EL (cell line): ENCODE results near the gene CTSD.
A peak's percentile ranks its signal among the peaks of the same experiment; 100 is the strongest.
"Not testable (repeated sequence)": the region's sequence is repeated elsewhere in the genome, so short reads cannot be mapped to it uniquely, and the experiment has no call there.

Source experiments
- DNase-seq: peaks from one replicate; pipeline ENCODE4 v3.0.0-alpha.2; 2016

The CTSD gene

DNA sequence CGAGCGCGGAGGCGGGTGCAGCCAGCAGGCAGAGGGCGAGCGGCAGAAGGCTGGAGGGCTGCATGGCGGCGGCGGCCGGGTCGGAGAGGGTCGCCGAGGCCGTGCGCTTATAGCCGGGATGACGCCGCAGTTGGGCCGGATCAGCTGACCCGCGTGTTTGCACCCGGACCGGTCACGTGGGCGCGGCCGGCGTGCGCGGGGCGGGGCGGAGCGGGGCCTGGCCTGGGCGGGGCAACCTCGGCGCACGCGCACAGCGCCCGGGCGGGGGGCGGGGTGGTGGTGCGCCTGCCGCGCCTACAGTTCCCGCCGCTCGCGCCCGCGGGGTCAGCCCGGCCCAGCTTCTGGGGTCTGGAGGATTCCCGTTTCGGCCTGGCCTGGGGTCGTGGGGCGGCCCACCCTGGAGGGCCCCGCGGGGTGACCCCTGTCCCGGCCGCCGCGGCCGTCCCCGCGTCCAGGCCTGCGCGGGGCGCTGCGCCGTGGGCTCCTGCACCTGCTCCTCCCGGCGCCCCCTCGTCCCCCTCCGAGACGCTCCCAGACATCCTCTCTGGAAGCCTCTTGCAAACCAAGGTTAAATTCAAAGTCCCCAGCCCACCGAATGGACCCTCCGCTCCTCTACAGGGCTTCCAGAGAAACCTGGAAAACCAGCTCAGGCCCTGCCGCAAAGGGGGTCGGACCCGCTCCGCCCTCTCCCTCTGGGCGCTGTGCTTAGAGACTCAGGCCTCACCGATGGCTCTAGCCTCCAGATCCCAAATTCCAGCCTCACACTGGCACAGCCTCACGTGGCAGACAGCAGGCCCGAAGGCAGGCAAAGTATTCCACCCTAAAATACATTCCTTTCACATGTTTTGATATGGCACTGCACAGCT is at the start of gene CTSD:
CTSD (minus strand) TSS at position 132 of the 866 bp plus-strand sequence; CDS start at position 64, 68 bp downstream.
- peak; percentile 80 for DNase-seq

DNA sequence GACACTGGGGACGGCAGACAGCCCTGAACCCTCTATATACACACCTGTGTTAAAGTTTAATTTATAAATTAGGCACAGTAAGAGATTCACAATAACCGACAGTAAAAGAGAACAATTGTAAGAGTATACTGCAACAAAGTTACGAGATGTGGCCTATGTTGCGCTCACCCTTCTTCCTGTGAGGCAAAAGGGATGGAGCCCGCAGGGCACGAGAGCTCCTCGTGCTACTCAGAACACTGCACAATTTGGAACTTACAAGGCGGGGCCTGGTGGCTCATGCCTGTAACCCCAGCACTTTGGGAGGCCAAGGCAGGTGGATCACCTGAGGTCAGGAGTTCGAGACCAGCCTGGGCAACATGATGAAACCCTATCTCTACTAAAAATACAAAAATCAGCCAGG is 49.6 kb upstream of the CTSD start:
- DNase-seq = not testable (repeated sequence)

DNA sequence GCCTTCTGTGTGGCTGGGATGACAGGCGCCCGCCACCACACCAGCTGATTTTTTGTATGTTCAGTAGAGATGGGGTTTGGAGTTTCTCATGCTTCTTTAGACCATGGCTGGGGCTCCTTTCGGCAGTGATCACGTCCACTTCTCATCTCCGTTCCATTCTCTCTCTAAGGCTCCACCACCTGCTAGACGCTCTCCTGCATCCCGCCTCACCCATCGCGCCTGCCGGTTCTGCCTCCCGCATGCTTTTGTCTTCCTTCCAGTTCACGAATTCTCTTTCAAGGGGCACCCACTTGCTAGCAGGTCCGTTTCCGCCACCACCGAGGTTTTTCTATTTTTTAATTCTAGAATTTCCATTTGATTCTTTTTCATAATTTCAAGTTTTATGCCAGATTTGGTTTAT is 49.1 kb upstream of the CTSD start:
- DNase-seq = no peak

DNA sequence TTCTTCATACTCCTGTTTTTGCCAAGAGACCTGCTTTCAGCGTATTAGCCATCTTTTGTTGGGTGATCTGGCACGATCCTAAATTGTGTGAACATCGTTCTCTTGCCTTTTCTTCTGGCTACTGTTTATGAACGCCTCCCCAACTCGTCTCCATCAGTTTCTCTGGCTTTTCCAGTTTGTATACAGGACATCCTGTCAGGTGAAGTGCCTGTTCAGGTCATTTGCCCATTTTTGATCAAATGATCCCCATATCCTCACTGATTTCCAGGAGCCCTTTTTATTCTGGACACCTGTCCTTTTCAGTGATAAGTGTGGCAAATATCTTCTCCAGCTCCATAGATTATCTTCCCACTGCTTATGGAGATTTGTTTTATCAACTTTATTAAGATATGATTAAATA is 48.5 kb upstream of the CTSD start:
- DNase-seq = no peak

DNA sequence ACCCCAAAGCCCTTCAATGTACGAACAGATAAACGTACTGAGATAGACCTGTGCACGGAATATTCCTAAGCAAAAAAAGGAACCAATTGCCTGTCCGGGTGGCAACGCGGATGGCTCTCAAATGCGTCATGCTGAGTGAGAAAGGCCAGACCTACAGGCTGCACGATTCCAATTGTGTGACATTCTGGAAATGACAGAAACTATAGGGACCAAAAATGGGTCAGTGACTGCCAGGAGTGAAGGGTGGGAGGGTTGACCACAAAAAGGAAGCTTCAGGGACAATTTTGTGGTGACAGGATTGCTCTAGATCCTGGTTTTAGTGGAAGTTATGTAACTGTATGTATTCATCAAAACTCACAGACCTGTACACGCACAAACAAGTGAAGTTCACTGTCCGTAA is 47.0 kb upstream of the CTSD start:
- DNase-seq = no peak

DNA sequence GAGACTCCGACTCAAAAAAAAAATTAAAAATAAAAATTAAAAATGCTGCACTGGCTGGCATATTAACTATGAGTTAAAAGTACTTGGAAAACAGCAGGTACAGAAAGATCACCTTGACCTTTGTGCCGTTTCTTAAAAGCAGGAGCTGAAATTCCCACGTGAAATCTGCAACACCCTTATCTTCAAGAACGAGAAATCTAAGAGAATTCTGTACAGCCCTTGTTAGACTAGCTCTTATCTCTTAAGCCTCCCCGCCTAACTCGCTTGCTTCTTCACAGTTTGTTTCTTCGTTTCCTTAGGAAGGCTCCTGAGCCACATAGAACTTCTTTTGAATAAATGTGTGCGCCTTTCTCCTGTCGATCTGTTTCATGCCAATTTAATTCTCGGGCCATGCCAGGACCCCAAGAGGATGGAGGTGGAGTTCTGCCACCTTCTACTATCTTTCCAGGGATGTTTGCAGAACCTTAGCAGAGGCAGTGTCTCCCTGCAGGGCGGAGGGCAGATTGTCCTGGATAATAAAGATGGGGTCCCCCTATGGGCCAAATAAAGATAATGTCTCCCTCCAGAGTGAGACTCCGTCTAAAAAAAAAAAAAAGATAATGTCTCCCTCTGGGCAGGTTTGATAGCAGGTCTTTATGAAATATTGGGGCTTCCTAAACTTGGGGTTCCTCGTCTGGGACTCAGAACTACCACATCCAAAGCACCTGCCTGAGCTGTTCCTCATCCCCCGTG is 43.7 kb upstream of the CTSD start:
- no peak for DNase-seq

DNA sequence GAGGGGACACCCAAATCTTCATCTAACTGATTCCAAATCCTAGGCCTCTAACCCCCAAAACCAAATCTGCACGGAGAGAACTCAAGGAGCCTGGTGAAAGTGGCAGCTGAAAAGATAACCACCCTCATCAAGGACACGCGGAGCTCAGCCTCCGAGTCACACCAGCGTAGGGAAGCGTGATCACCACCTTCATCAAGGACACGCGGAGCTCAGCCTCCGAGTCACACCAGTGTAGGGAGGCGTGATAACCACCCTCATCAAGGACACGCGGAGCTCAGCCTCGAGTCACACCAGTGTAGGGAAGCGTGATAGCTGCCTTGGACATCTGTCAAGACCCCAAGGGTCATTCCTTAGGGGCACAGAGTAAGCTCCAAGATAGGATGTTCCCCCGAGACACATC is 41.8 kb upstream of the CTSD start:
- DNase-seq = no peak

DNA sequence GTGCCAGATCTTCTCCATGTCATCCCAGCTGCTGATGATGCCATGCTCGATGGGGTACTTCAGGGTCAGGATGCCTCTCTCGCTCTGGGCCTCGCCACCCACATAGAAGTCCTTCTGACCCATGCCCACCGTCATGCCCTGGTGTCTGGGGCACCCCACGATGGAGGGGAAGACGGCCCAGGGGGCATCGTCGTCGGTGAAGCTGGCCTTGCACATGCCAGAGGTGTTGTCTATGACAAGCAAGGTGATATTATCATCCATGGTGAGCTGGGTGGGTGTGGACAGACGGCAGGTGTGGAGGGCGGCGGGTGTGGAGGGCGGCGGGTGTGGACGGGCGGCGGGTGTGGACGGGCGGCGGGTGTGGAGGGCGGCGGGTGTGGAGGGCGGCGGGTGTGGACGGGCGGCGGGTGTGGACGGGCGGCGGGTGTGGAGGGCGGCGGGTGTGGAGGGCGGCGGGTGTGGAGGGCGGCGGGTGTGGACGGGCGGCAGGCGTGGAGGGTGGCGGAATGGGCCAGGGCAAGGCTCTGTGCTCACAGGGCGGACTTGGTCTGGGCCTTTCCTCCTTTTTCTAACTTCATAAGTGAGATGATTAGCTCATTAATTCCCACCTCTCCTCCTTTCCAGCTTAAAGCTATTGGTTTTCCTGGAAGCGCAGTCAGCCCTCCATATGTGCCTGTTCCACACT is 40.2 kb upstream of the CTSD start:
- not testable (repeated sequence) for DNase-seq

DNA sequence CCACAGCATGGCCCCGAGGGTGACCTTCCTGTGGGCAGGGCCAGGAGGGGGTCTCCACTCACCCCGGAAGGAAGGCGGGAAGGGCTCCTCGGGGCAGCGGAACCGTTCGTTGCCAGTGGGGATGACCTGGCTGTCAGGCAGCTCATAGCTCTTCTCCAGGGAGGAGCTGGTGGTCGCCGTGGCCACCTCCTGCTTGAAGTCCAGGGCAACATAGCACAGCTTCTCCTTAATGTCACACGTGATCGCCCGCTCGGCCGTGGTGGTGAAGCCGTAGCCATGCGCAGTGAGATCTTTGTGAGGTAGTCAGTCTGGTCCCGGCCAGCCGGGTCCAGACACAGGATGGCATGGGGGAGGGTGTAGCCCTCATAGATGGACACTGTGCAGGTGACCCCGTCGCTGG is 39.5 kb upstream of the CTSD start:
- DNase-seq = no peak

DNA sequence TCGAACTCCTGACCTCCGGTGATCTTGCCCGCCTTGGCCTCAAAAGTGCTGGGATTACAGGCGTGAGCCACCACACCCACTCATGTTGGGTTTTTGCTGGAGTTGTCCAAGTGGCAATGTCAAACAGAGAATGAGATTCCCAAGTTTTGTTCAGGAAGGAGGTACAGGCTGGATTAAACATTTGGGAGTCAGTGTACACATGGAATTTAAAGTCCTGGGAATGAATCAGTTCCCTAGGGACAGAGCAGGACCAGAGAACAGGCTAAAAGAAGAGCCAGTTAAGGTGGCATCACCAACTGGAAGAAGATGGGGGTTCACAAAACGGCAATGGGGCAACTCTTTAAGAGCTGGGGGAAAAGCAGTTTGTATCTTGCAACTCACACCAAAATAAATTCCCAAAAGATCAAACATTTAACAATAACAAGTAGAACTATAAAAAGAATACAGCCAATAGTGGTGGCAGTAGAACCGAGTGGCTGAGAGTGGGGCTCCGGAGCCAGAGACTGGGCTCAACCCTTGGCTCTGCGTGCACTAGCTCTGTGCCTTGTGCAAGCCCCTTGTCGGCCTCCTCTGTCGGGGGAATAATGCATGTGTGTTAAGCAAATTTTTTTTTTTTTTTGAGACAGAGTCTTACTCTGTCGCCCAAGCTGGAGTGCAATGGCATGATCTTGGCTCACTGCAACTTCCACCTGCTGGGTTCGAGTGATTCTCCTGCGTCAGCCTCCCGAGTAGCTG is 33.8 kb upstream of the CTSD start:
- DNase-seq = no peak

DNA sequence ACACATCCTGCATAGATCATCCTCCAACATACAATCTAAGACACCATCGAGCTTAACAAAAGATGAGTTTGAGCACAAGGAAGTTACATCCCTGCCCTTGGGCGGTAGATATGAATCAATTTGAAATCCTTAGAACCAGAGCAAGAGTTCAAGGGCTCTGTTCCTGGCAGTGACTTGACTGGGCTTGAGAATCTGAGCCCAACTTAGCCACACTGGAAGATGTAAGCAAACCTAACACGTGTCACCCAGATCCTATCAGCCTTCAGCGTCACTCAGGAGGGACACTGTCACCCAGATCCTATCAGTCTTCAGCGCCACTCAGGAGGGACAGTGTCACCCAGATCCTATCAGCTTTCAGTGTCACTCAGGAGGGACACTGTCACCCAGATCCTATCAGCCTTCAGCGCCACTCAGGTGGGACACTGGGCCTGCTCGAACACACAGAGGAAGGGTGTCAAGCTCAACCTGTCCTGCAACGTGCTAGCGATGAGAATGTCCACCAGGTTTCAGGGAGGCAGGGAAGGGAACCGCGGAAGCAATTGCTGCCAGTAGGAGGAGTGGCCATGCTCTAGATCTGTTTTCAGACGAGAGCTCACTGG is 32.8 kb upstream of the CTSD start:
- DNase-seq = no peak

DNA sequence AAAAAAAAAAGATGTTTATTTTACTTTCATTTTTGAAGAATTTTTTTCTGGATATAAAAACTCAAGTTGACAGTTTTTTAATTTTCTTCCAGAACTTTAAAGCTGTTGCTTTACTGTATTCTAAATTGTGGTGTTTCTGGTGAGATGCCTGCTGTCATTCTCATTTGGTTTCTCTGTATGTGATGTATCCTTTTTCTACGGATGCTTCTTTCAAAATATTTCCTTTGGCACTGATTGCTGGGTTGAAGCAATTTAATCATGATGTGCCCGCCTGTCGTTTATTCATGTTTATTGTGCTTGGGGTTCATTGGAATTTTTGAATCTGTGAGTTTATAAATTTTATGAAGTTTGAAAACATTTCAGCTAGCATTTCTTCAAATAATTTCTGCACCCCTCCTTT is 29.4 kb upstream of the CTSD start:
- no peak for DNase-seq

DNA sequence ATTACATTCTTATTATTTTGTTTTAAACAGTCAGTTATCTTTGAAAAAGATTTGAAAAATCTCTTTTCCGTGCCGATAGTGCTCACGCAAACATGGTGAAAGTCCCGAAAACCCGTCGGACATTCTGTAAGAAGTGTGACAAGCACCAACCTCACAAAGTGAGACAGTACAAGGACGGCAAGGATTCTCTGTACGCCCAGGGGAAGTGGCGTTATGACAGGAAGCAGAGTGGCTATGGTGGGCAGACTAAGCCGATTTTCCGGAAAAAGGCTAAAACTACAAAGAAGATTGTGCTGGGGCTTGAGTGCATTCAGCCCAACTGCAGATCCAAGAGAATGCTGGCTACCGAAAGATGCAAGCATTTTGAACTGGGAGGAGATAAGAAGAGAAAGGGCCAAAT is 28.7 kb upstream of the CTSD start:
- no peak for DNase-seq

DNA sequence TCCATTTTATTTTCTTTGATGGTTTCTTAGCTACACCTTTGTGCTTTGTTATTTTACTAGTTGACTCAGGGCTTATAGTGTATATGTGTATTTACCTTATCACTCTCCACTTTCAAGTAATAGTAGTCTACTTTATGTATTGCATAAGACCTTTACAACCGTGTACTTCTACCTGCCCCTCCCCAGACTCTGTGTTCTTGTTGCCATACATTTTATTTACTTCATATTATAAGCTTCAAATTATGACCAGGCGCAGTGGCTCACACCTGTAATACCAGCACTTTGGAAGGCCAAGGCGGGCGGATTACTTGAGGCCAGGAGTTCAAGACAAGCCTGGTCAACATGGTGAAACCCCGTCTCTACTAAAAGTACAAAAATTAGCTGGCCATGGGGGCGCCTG is 28.2 kb upstream of the CTSD start:
- DNase-seq = no peak

DNA sequence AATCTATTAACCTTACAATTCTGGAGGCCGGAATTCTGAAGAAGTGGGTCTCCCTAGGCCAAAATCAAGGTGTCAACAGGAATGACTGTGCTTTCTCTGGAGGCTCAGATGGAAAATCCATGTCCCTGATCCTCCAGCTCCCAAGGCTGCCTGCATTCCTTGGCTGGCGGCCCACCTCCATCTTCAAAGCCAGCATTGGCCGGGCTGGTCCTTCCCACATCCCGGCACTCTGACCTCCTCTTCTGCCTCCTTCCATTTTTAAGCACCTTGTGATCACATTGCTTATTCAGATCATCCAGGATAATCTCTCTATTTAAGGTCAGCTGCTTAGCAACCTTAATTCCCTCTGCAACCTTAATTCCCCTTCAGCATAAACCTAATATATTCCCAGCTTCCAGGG is 22.7 kb upstream of the CTSD start:
- no peak for DNase-seq

DNA sequence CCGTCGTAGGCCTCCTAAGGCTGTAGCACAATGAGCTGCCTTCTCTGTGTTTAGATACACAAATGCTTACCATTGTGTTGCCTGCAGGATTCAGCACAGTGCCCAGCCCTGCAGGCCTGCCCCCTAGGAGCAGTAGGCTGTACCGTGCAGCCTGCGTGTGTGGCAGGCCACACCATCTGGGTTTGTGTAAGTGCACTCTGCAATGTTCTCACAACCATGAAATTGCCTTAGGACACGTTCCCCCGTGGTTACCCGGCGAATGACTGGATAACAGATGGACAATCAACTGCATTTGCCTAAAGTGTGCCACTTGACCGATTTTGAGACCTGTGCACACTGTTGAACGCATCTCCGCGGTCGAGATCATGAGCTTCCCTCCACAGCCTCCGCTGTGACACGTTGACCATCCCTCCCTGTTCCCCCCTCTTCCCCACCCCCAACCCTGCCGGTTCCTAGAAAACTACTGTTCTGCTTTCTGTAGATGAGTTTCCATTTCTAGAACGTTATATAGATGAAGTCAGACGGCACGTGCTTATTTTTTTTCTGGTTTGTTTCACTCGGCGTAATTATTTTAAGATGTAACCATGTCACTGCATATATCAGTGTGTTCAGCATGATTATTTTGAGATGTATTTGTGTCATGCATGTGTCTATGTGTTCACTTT is 22.2 kb upstream of the CTSD start:
- no peak for DNase-seq

DNA sequence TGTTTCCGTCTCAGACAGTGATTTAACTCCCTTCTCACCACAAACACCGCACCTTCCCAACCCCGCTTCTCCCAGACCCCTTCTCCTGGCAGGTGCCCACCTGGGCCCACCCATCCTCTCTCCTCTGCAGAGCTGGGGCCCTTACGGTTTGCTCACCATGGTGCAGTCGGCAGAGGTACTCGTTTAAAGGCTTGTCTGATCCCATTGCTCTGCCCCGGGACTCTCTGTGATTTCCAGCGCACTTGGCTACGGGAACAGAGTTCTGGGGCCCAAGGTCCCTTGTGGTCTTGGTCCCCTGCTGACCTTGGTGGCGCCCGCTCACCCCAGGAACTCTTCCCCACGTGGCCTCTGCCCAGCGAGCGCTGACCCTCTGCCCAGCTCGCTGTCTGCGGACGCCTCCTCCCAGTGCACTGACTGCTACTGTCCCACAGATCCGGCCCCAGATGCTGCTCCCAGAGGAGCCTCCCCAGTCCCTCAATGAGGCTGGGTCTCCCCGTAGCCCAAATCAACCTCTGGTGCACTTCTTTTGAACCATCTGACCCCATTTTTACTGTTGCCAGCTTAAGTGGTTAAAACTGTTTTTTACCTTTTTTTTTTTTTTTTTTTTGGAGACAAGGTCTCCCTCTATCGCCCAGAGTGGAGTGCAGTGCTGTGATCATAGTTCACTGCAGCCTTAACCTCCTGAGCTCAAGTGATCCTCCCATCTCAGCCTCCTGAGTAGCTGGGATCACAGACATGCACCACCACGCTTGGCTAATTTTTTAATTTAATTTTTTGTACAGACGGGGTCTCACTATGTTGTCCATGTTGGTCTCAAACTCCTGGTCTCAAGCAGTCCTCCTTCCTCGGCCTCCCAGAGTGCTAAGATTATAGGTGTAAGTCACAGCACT is 21.3 kb upstream of the CTSD start:
- no peak for DNase-seq

DNA sequence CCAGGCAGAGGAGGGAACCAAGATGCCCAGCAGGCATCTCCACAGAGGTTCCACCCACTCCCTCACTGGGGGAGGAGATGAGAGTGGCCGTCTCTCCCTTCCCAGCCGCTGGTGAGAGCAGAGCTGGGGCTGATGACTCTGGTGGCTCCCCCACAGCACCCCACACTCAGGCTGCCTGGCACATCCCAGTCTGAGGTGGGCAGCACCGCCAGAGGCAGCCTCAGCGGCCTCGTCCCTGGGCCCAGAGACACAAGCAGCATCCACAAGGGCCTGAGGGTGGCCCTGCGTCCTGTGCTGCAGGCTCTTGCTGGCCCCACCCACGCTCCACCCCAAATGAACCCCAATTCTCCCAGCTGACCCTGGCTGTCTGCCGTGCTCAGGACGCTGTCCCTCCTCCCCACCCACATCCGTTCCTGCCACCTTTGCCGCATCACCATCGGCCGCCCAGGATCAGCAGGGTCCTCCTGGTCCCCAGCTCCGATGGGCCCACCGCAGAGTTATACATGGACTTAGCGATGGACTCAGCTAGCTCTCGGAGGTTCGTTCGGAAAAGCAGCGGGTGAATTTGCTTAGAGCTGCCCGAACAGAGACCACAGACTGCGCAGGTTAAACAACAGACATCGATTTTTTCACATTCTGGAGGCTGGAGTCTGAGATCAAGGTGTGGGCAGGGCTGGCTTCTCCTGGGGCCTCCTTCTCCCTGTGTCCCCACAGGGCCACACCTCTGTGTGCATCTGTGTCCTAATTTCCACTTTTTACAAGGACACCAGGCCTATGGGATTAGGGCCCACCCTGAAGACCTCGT is 20.2 kb upstream of the CTSD start:
- no peak for DNase-seq

DNA sequence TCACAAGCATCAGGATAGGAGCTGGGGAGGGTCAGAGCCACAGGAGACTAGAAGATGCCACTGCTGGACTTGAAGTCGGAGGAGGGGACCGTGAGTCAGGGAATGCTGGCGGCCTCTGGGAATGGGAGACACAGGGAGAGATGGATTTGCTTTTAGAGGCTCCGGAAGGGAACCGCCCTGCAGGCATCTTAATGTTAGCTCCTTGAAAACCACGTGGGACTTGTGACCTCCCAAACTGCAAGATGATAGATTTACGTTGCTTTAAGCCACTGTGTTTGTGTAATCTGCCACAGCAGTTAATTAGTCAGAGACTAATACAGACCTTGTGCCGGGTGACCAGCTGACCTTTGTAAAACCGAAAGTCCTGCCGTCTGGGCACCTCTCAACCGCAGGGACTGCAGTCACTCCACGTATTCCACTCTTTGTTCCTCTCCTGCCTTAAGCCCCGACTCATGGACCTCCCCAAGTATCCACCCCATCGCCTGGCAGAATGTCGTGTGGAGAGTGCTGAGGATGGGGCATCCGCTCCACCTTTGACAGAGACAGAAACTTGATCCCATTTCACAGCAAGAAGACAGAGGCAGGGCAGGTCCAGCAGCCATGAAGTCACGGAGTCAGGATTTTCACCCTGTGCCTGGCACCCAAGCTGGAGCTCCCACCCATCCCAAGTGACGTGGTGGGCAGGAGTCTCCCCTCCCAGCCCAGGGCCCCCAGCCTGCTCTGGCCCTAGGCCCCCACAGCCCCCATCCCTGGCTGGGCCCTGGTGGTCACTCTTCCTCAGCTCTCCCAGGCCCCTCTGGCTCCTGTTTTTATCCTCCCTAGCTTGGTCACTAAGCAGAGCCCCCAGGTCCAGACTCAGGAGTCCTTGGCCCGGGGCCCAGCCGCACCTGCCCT is 19.4 kb upstream of the CTSD start:
- peak; percentile 67 for DNase-seq
